Lung (tissue), 12 donors: ENCODE data around the gene GALNT10. TPM values are rescaled to one million over a fixed set of nuclear protein-coding genes. Genes with fewer than 3 reads are reported as not detected.

ENCODE experiments used
- ATAC-seq: fragments of 200-7000 bp; cut with Tn5 transposase; one replicate; pipeline ENCODE4 v1.9.1; 2020; ENCODE audit warnings: moderate number of reproducible peaks; ENCODE audit not compliant: insufficient read depth, low FRiP score
- DNase-seq, 3 donors: peaks; one replicate each; pipeline ENCODE4 v3.0.0-alpha.2; 2013 to 2017
- H3K27ac ChIP-seq, 2 donors: one replicate each; pipeline ENCODE4 v1.5.1; 2013; ENCODE audit warnings: mild to moderate bottlenecking in 2 of 2, moderate library complexity in 2 of 2, control low read depth in 1 of 2, inconsistent platforms in 1 of 2, low read depth in 1 of 2, low read length in 1 of 2
- H3K27me3 ChIP-seq, 3 donors: one replicate each; pipeline ENCODE4 v1.5.1; 2013; ENCODE audit warnings: low read length in 2 of 3; ENCODE audit not compliant: control insufficient read depth in 3 of 3, insufficient read depth in 3 of 3
- H3K36me3 ChIP-seq, 4 donors: one replicate each; pipeline ENCODE4 v1.5.1; 2013; ENCODE audit warnings: low read length in 4 of 4, mild to moderate bottlenecking in 1 of 4, moderate library complexity in 1 of 4; ENCODE audit not compliant: control insufficient read depth in 4 of 4, insufficient read depth in 4 of 4
- H3K4me1 ChIP-seq, 5 donors: one replicate each; pipeline ENCODE4 v1.5.1; 2013; ENCODE audit warnings: low read length in 5 of 5, mild to moderate bottlenecking in 2 of 5, moderate library complexity in 1 of 5; ENCODE audit not compliant: control insufficient read depth in 5 of 5, insufficient read depth in 5 of 5
- H3K4me3 ChIP-seq: one replicate; pipeline ENCODE4 v1.5.1; 2013; ENCODE audit warnings: mild to moderate bottlenecking, control low read depth, moderate library complexity
- H3K9ac ChIP-seq, 2 donors: one replicate each; pipeline ENCODE4 v1.5.1; 2013; ENCODE audit warnings: low read length in 2 of 2, control low read depth in 1 of 2; ENCODE audit not compliant: insufficient read depth in 1 of 2
- H3K9me3 ChIP-seq, 4 donors: one replicate each; pipeline ENCODE4 v1.5.1; 2013; ENCODE audit warnings: low read length in 3 of 4, mild to moderate bottlenecking in 1 of 4, moderate library complexity in 1 of 4; ENCODE audit not compliant: control insufficient read depth in 4 of 4, insufficient read depth in 3 of 4
- CTCF ChIP-seq: IDR thresholded peaks from 2 replicates; pipeline ENCODE4 v1.5.1; 2012; ENCODE audit warnings: mild to moderate bottlenecking; ENCODE audit errors: control extremely low read depth, extremely low read depth
- WGBS, 2 donors: extraction: QIAGEN DNeasy Blood & Tissue Kit; methylation state at CpG; one replicate each; pipeline ENCODE4 v1.1.7; 2013; 5-methylcytosine and 5-hydroxymethylcytosine counted together
- polyA plus RNA-seq, 2 donors: library from polyadenylated mRNA; stranded (reverse); fragments of 200-250 nt; gene quantifications; one replicate each; pipeline ENCODE4 v1.2.1, GENCODE V29; 2013
- total RNA-seq, 2 donors: library from RNA; depleted of rRNA in 1 of 2; stranded (reverse); fragments of >200 nt in 1 of 2; gene quantifications; one replicate each; pipeline ENCODE4 v1.2.1, GENCODE V29; 2014 to 2021
- donor health status: control.
- donor health status: control.
- donor health status: Bipolar disorder and iron deficiency.
- donor health status: healthy.
- donor health status: DM: yes; HTN: yes; CAD: no.

Gene GALNT10
- total and polyA plus RNA-seq, 4 donors: 9.0 to 70.2 (median 22.0) TPM

GRCh38 chr5:154230526-154230925, 40.0 kb downstream of the GALNT10 start:
- H3K9me3 ChIP-seq: peaks cover 0 to 6% (median 2%) of the 10 kb centered on the region in 4 donors
- H3K27ac ChIP-seq: no peak overlapping the region
- H3K27me3 ChIP-seq: no peaks in the 10 kb centered on the region
- ATAC-seq (no peak), DNase-seq (no peak)
- no peak for TF ChIP-seq CTCF
- H3K36me3 ChIP-seq: no peaks in the 10 kb centered on the region
- H3K4me3 ChIP-seq: no peak overlapping the region
- no peak overlapping the region for H3K9ac ChIP-seq
- no peaks in the 10 kb centered on the region for H3K4me1 ChIP-seq

GRCh38 chr5:154234551-154234950, 44.0 kb downstream of the GALNT10 start:
- Histone ChIP-seq H3K27ac (no peak overlapping the region), H3K9ac (no peak overlapping the region), H3K4me3 (no peak overlapping the region), H3K9me3 (peaks cover 0 to 3% (median 0%) of the 10 kb centered on the region in 4 donors), H3K36me3 (no peaks in the 10 kb centered on the region), H3K27me3 (no peaks in the 10 kb centered on the region), H3K4me1 (peaks cover 0 to 2% (median 0%) of the 10 kb centered on the region in 5 donors)
- DNase-seq (no peak), ATAC-seq (no peak)
- TF ChIP-seq CTCF: no peak
- WGBS, 2 donors: 95 to 96% methylated on average over 3 of the region's 3 CpGs

GRCh38 chr5:154236011-154236410, 45.5 kb downstream of the GALNT10 start:
- H3K9ac ChIP-seq: no peak overlapping the region
- peaks cover 0 to 3% (median 0%) of the 10 kb centered on the region in 4 donors for H3K9me3 ChIP-seq
- WGBS, 2 donors: 96 to 97% methylated on average over 1 of the region's 1 CpG
- no peak overlapping the region for H3K27ac ChIP-seq
- H3K27me3 ChIP-seq: no peaks in the 10 kb centered on the region
- no peak for TF ChIP-seq CTCF
- no peak overlapping the region for H3K4me3 ChIP-seq
- H3K4me1 ChIP-seq: peaks cover 0 to 4% (median 0%) of the 10 kb centered on the region in 5 donors
- no peak for DNase-seq
- no peaks in the 10 kb centered on the region for H3K36me3 ChIP-seq
- ATAC-seq: no peak
